Activated CD8-positive, alpha-beta memory T cell treated with anti-CD3 and anti-CD28 coated beads, Interleukin-2, amount 50 U/mL, for 24 hours (primary cell): Measurements from ENCODE around the gene UVSSA.
"Not testable (repeated sequence)": the region's sequence is repeated elsewhere in the genome, so short reads cannot be mapped to it uniquely, and the experiment has no call there.

Experiments used
- DNase-seq: peaks from one replicate; pipeline ENCODE4 v3.0.0-alpha.2; 2020; ENCODE audit errors: extremely low read depth

UVSSA gene

GRCh38 chr4:1377606-1378261 lies 30.7 kb downstream of the UVSSA start:
- DNase-seq = no peak

GRCh38 chr4:1378559-1379231 lies 31.7 kb downstream of the UVSSA start:
- no peak for DNase-seq

GRCh38 chr4:1379351-1379781 lies 32.4 kb downstream of the UVSSA start:
- no peak for DNase-seq

GRCh38 chr4:1379801-1380331 lies 32.9 kb downstream of the UVSSA start:
- DNase-seq = no peak

- DNase-seq = no peak
Measured at GRCh38 chr4:1380368-1381151, 33.6 kb downstream of the UVSSA start.

GRCh38 chr4:1381181-1381621 lies 34.2 kb downstream of the UVSSA start:
- no peak for DNase-seq

GRCh38 chr4:1381944-1382541 lies 35.0 kb downstream of the UVSSA start:
- no peak for DNase-seq

- no peak for DNase-seq
Measured at GRCh38 chr4:1382776-1383727, 36.0 kb downstream of the UVSSA start.

GRCh38 chr4:1383728-1384591 lies 37.0 kb downstream of the UVSSA start:
- DNase-seq = no peak

- no peak for DNase-seq
Measured at GRCh38 chr4:1384675-1385372, 37.8 kb downstream of the UVSSA start.

- DNase-seq = no peak
Measured at GRCh38 chr4:1385373-1386340, 38.6 kb downstream of the UVSSA start.

- not testable (repeated sequence) for DNase-seq
Measured at GRCh38 chr4:1393363-1393762, 46.4 kb downstream of the UVSSA start.

GRCh38 chr4:1393866-1394265 lies 46.9 kb downstream of the UVSSA start:
- no peak for DNase-seq

- DNase-seq = not testable (repeated sequence)
Measured at GRCh38 chr4:1394554-1395388, 47.8 kb downstream of the UVSSA start.

- not testable (repeated sequence) for DNase-seq
Measured at GRCh38 chr4:1395389-1395820, 48.4 kb downstream of the UVSSA start.

- DNase-seq = no peak
Measured at GRCh38 chr4:1395941-1396805, 49.2 kb downstream of the UVSSA start.
